GM12891 (cell line): Measurements from ENCODE around the gene PNPLA7.

ENCODE experiments used
- PAX5 ChIP-seq: IDR thresholded peaks from 2 replicates; pipeline ENCODE4 v1.6.1; 2011; ENCODE audit warnings: low read length, moderate library complexity, mild to moderate bottlenecking; ENCODE audit not compliant: insufficient read depth, severe bottlenecking
- POLR2A ChIP-seq: IDR thresholded peaks from 2 replicates; pipeline ENCODE4 v1.6.1; 2011; ENCODE audit warnings: low read depth, low read length, control low read depth
- POLR2AphosphoS5 ChIP-seq: IDR thresholded peaks from 2 replicates; pipeline ENCODE4 v1.6.1; 2011; ENCODE audit warnings: low read depth, low read length, control low read depth
- POU2F2 ChIP-seq: IDR thresholded peaks from 2 replicates; pipeline ENCODE4 v1.6.1; 2011; ENCODE audit warnings: low read depth, mild to moderate bottlenecking, control low read depth, low read length, moderate library complexity
- SPI1 ChIP-seq: IDR thresholded peaks from 2 replicates; pipeline ENCODE4 v1.6.1; 2011; ENCODE audit warnings: low read depth, low read length, control low read depth
- TAF1 ChIP-seq: IDR thresholded peaks from 2 replicates; pipeline ENCODE4 v1.6.1; 2011; ENCODE audit warnings: low read depth, low read length, control low read depth

DNA sequence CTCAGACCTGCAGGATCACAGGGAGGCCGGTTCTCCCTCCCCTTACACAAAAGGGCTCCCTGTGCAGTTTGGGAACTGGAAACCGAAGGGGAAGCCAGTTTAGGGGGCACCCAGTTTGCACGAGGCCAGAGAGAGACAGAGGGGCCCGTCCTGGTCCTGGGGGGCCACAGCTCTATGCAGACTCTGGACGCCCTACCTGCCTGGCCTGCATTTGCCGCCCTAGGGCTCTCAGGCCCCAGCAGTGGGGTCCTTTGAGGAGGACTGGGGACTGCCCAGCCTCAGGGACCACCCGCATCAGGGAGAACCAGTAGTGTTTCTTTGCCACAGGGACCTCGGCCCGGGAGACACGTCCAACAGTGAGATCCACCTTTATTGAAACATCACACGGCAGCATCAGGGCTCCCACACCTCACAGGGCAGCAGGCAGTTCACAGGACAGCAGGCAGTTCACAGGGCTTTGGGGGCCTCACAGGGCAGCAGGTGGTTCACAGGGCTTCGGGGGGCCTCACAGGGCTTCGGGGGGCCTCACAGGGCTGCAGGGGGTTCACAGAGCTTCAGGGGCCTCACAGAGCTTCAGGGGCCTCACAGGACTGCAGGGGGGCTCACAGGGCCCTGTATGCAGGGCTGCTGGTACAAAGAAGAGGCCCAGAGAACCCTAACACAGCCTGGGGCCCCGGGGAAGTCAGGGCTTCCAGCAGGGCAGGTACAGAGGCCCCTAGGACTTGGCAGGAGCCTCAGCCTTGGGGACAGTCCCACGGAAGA lies 90.4 kb downstream of the PNPLA7 start:
- TF ChIP-seq POLR2A: no peak
- TF ChIP-seq POLR2AphosphoS5: no peak
- no peak for TF ChIP-seq POU2F2
- TF ChIP-seq TAF1: no peak
- no peak for TF ChIP-seq PAX5
- no peak for TF ChIP-seq SPI1
